ENCODE data around the gene CHMP2A. TPM values are rescaled to one million over a fixed set of nuclear protein-coding genes. Genes with fewer than 3 reads are reported as not detected.

The CHMP2A gene
- total and polyA plus RNA-seq, 10 of the 15 experiments (the other 5 are each of a cell fraction or from before 2014, with no cell fraction given) = 69.5 to 172 (median 109) TPM

- DNase-seq (ENCODE audit: low read depth, low spot score) (no peak), ATAC-seq (no peak), FAIRE-seq (no peak)
- BruUV-seq (replicated peaks) = TSS peak; percentile 90
- Histone ChIP-seq H3K4me3 (peak overlapping the region; percentile 89), H2AFZ (ENCODE audit: control insufficient read depth, low read depth, low read length) (peak overlapping the region; percentile 95), H3K4me2 (ENCODE audit: control insufficient read depth, insufficient read depth) (peak overlapping the region; percentile 61), H3K9me3 (replicated peaks; ENCODE audit: control insufficient read depth, insufficient read depth, low read length) (no peaks in the 10 kb centered on the region), H3K36me3 (ENCODE audit: control insufficient read depth in 2 of 2, insufficient read depth in 2 of 2, low read length in 1 of 2) (peaks cover 0 to 8% of the 10 kb centered on the region in 2 experiments; a peak in 3 of 4 replicates), H4K20me1 (ENCODE audit: control insufficient read depth, insufficient read depth) (no peaks in the 10 kb centered on the region), H3K9ac (ENCODE audit: control insufficient read depth, insufficient read depth, low read length) (peak overlapping the region; percentile 90), H3K27me3 (replicated peaks in 1 of 2; ENCODE audit: control insufficient read depth in 2 of 2, insufficient read depth in 2 of 2, low read length in 1 of 2) (no peaks in the 10 kb centered on the region), H3K79me2 (ENCODE audit: control insufficient read depth, insufficient read depth, low read length) (peaks cover 30% of the 10 kb centered on the region), H3K4me1 (ENCODE audit: control insufficient read depth, insufficient read depth, low read length) (peaks cover 19% of the 10 kb centered on the region), H3K27ac (ENCODE audit: control insufficient read depth, insufficient read depth) (peak overlapping the region; percentile 88)
- intact Hi-C loops (cut with micrococcal nuclease; ENCODE audit: unreplicated experiment) (no loop called here), in situ Hi-C loops (cut with MboI) (no loop called here)
- CTCF ChIA-PET = interaction anchor here (1.0 to 4.2 kb wide), 25 partner anchors 9 to 774 kb away, joined by 3 to 67 read pairs (median 5); partner anchors contain the start of genes CHMP2A, SLC27A5, TRIM28 and ZNF497
- POLR2A ChIA-PET = interaction anchor here (0.7 to 3.0 kb wide), 10 partner anchors 24 to 518 kb away, joined by 3 to 24 read pairs (median 12); partner anchors contain the start of genes CHMP2A, TRIM28, UBE2M and ZNF606
- SMC1A ChIA-PET (ENCODE audit: uncharacterized antibody, unreplicated experiment) = interaction anchor here (0.8 to 3.6 kb wide), 17 partner anchors 12 to 291 kb away, joined by 3 to 43 read pairs (median 4); partner anchors contain the start of genes CHMP2A, MZF1, TRIM28 and UBE2M
- WGBS (ENCODE audit: insufficient coverage, insufficient replicate concordance, low lambda C conversion rate, missing lambda C conversion rate) = 3% methylated on average over 7 of the region's 7 CpGs
- TF ChIP-seq, protein P1, sequence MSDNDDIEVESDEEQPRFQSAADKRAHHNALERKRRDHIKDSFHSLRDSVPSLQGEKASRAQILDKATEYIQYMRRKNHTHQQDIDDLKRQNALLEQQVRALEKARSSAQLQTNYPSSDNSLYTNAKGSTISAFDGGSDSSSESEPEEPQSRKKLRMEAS (IDR thresholded peaks at IDR 0.05; ENCODE audit: low read depth, low read length) = no peak
- TF ChIP-seq EED (IDR thresholded peaks at IDR 0.05; ENCODE audit: low read depth) (no peak), SIN3A (IDR thresholded peaks at IDR 0.05; ENCODE audit: low read depth, low read length) (no peak), FOXM1 (IDR thresholded peaks at IDR 0.05; ENCODE audit: low read depth, low read length) (no peak)
- RAD21 ChIA-PET (ENCODE audit: unreplicated experiment) = interaction anchor here (0.9 to 4.0 kb wide), 15 partner anchors 18 to 337 kb away, joined by 3 to 50 read pairs (median 5); partner anchors contain the start of genes CHMP2A, TRIM28, ZNF274 and ZNF584
Observed at GRCh38 chr19:58520257-58520599, 34.7 kb downstream of the CHMP2A start.

Measured in GM12878 (cell line).